HG03575 (cell line): Measurements from ENCODE around the gene LILRA5.
"Not testable (repeated sequence)": the region's sequence is repeated elsewhere in the genome, so short reads cannot be mapped to it uniquely, and the experiment has no call there.

Experiments
- ATAC-seq: cut with Tn5 transposase; IDR thresholded peaks from one replicate; pipeline ENCODE4 v1.9.1; 2021; ENCODE audit not compliant: unreplicated experiment, insufficient number of reproducible peaks, low FRiP score; ENCODE audit errors: extremely low read depth

Gene LILRA5

DNA sequence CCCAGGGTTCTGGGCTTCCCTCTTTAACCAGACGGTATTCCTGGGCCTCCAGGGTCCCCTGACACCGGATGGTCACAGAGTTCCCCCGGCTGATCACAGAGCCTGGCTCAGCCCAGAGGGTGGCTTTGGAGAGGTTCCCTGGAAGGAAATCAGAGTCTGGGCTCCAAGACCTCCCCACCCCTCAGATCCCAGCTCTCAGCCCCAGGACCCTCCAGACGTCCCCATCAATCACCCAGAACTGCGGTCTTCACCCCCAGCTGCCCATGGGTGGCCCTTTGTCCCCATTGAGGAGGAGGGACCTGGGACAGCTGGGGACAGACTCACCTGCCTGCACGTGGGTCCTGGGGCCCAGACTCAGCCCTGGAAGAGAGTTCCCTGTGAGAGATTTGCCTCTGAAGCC, 955 bp downstream of the LILRA5 start:
- ATAC-seq, result no peak

DNA sequence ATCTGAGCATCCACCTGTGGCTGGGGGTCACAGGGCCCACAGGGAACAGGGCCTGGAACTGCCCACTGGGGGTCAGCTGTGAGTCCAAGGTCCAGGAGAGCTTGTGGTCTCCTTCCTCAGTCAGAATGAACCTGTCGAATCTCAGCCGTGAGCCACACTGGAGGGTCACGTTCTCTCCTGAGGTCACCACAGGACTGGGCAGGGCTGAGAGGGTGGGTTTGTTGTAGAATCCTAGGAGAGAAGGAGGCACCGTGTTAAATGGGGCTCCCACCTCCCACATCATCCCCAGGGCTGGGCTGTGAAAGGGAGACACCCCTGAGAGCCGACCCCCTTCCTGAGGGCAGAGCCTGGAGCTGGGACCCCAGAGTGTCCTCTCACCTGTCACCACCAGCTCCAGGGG, 1.5 kb downstream of the LILRA5 start:
- ATAC-seq, result no peak

DNA sequence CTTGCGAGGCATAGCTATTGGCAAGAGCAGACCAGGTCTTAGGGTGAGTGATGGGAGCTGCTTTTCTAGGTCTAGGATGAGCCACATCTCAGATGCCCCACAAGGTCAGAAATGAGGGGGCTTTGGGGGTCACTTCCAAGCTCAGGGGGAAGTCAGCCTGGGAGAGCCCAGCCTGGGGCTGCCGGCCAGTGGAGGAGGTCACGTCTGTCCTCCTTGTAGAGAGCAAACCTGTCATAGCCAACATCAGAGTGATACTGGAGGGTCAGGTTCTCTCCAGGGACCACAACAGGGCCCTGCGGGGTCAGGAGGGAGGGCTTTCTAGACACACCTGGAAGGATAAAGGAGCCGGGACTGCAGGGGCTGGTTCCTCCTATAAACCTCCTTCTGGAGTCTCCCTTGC, 2.4 kb downstream of the LILRA5 start:
- ATAC-seq, result no peak

DNA sequence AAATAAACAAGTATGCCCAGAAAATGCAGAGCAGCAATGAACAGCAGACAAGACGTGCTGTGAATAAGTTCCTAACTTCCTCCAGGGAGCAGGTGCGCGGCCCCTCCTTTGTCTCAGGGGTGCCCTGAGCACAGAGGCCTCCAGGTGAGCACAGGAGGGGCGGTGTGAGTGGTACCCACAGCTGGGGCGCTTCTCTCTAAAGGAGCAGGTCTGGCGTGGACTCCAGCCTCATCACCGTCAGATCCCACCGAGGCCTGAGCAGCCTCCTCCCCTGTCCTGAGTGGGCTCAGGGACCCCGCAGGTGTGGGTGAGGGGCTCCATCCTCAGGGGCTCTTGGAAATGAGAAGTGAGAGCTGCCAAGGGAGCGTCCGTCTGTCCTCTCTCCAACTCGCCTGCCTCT, 3.2 kb downstream of the LILRA5 start:
- ATAC-seq, result no peak

DNA sequence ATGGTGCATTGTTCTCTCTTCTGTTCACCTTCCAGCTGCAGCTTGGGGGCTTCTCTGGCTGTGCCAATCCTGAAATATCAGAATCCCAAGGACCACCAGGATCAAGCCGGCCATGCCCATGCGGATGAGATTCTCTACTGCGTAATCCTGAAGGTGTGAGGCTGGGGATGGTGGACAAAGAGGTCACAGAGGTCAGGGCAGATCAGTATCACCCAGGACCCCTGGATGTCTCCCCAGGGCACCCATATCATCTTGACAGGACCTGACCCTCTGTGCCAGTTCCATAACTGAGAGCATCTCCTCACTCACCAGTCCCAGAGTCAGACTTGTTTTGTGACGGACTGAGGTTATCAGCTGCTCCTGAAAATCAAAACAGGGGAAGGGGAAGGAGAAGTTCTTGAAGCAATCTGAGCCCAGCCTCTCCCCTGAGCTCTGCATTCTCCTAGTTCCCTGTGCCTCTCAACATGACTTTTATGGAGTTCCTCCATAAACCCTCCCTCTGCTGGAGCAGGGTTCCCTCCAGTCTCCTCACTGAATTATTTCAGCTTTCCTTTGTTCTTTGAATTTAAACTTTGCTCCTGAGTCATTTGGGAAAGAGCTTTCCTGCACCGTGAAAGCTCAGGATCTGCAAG, 5.5 kb downstream of the LILRA5 start:
- ATAC-seq, result no peak

DNA sequence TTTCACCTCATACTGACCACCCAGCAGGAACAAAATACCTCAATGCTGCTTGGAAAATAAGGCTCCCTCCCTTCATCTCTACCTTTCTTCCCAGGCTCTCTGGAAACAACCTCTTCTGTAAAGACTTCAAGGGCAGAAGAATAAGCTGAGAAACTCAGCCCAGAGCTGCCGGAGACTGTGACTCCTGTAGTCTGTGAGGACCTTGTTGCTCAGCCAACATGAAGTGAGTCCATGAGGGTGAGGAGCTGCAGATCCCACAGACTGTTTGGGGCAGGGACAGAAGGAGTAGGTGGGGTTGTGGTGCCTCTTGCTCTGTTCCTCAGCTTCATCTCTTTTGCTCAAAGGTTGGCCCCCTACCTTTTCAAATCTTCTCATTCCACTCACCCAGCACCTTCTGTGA, 7.8 kb downstream of the LILRA5 start:
- no peak for ATAC-seq

DNA sequence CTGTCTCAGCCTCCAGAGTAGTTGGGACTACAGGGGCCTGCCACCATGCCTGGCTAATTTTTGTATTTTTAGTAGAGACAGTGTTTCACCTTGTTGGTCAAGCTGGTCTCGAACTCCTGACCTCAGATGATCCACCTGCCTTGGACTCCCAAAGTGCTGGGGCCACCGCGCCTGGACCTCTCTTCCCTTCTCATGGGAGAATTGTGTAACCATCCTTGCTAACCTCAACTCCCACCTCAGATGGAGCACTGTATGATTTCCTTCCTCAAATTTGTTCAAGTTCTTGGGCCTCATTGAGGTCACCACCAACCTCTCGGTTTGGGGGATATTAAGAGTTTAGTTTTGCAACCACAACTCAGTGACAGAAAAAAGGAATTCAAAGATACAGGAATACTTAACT, 10.7 kb downstream of the LILRA5 start:
- ATAC-seq, result no peak

DNA sequence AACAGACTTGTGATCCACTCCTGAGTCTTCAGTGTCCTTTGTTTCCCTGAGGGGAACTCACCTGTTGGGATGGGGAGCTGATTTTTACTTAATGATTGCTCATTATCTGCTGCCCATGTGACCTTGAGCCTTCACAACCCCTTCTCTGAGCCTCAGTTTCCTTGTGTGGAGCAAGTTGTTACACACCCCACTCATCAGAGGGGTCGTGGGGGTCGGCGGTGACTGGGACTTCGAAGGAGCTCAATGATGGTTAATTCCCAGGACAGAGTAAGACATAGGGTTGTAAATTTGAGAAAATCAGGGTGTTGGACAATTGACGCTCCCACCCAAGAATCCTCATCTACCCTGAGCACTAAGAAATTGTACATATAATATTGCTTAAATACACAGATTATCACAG, 13.5 kb downstream of the LILRA5 start:
- ATAC-seq, result no peak

DNA sequence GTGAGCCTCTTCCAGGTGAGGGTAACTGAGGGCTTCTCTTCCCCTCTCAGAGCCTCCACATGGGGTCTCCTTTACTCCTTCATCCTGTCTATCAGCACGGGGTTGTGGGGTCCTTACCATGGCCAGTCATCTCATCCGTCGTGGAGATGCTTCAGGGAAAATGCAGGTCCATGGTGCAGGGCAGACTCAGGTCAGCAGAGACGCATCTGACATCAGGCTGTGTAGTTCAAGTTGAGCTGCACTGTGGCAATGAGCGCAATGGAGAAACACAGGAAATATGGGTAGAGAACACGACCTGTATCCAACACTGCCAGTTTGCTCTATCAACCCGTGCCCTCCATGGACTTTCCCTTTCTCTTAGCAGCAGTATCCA, 13.9 kb downstream of the LILRA5 start:
- no peak for ATAC-seq

DNA sequence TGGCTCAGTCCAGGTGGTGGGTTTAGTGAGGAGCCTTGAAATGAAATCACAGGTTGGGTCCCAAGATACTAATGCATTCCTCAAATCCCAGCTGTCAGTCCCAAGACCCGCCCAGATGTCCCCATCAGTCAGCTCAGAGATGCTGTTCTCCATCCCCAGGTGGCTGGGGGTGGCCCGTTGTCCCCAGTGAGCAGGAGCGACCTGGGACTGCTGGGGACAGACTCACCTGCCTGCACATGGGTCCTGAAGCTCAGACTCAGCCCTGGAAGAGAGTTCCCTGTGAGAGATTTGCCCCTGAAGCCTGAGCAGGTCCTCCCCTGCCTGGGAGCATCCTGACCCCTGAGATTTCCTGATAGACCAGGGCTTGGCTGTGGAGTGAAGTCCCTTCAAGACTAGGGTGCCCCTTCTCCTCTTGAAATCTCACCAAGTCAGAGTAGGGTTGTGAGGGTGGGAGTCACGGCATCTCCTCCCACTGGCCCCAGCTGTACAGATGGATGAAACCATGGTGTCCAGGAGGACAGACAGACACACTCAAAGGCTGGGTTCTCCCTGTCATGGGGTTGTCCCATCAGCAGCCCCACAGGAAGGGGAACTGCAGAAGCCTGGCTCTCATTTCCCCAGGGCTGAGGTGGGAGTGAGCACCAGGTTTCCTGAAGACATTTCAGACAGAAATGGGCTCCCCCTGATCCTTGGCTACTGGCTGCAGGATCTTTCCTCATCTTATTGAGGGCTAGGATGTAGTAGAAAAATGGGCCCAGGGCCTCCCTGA, 14.4 kb downstream of the LILRA5 start:
- no peak for ATAC-seq

DNA sequence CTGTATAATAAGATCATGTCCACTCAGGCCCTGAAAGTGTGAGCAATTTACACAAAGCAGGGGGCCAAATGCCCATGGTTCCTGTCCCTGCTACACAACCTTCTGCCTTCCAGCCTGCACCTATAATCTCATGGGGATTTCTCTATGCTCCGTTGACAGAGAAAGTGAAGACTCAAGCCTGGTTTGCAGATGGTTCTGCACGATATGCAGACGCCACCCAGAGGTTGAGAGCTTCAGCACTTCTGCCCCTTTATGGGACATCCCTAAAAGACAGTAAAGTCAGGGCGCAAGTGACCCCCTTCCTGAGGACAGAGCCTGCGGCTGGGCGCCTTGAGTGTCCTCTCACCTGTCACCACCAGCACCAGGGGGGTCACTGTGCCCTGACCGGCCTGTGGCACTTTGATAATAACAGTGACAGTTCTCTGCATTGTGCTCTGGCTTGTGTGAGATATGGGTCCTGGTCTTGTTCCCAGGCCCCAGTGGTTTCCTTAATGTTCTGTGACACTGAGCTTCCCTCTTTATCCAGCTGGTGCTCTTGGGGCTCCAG, 15.1 kb downstream of the LILRA5 start:
- ATAC-seq, result no peak

DNA sequence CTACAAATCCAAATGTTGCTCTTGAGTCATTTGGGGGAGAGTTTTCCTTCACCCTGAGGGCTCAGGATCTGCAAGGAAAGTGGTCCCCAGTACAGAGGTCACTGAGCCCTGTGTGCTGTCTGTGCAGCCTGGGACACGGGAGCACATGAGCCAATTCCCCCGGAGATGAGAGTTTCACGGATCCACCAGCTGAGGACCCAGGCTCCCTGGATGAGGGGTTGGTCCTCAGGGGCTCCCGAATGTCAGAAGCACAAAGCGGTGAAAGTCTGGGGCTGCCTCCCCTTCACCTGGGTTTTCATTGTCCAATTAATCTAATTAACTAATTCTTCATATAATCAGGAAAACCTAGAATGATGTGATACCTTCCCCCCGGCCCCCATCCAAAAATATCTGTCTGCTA, 18.4 kb downstream of the LILRA5 start:
- no peak for ATAC-seq

DNA sequence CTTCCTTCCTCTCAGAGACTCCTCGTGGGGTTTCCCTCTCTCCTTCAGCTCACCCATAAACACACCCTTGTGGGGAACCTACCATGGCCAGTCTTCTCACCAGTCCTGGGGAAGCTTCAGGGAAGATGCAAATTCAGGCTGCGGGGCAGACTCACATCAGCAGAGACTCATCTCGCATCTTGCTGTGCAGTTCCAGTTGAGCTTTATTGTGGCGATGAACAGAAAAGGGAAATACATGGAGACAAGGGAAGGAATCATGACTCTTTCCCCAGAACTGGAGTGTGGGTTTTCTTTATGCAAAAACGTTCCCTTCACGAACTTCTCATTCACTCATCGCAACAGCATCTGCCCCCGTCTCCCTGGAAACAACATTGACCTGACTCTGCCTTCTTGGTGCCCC, 23.8 kb downstream of the LILRA5 start:
- not testable (repeated sequence) for ATAC-seq

DNA sequence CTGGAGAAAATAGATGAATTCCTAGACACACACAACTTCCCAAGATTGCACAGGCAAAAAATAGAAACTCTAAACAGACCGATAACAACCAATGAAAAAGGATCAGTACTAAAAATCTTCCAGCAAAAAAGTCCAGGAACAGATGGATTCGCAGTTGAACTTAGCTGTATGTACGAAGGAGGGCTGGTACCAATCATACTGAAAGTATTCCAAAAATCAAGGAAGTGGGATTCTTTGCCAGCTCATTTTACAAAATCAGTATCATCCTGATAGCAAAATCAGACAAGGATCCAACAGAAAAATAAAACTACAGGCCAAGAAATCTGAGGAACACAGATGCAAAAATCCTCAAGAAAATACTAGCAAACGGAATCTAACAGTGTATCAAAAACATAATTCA, 25.5 kb downstream of the LILRA5 start:
- no peak for ATAC-seq

DNA sequence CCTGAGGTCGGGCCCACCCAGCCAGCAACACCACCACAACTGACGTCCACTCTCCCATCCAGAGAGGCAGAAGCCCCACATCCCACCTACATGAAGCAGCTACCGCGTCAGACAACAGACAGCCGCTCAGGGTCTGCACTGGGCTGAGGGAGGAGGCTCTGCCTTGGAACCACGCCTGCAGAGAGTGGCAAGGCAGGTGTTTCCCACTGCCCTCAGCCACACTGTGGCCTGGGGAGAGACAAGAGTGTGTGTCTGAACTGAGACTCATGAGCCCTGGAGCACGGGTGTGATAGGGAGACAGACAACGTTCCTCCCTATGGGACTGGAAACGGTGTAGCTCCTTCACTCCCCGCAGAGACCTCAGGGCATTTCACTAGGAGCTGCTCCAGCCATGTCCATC, 26.7 kb downstream of the LILRA5 start:
- ATAC-seq, result not testable (repeated sequence)

DNA sequence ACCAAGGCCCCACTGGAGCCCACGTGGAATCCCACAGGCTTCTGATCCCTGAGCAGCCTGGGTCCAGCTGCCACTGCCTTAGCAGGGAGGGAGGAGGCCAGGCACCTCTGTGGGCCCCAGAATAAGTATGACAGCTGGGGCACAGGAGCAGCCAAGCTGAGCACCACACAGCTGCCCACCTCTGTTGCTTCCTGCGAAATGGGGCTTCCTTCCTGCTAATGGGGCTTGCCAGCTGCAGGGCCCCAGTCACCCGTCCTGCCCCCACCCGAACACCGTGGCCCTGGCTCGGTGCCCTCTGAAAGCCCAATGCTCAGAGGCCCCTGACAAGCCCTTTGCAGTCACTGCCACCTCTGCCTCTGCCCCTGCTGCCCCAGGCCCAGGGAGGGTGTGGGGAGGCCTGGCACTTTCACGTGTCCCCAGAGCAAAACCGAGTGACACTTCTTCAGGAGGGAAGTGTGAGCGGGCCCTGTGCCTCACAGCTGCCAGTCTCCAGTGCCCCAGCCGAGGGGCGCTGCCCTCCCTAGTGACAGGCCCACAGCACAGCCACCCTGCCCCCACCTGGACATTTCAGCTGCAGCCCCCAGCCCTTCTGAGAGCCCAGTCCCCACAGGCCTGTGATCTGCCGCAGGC, 27.4 kb downstream of the LILRA5 start:
- ATAC-seq, result not testable (repeated sequence)

DNA sequence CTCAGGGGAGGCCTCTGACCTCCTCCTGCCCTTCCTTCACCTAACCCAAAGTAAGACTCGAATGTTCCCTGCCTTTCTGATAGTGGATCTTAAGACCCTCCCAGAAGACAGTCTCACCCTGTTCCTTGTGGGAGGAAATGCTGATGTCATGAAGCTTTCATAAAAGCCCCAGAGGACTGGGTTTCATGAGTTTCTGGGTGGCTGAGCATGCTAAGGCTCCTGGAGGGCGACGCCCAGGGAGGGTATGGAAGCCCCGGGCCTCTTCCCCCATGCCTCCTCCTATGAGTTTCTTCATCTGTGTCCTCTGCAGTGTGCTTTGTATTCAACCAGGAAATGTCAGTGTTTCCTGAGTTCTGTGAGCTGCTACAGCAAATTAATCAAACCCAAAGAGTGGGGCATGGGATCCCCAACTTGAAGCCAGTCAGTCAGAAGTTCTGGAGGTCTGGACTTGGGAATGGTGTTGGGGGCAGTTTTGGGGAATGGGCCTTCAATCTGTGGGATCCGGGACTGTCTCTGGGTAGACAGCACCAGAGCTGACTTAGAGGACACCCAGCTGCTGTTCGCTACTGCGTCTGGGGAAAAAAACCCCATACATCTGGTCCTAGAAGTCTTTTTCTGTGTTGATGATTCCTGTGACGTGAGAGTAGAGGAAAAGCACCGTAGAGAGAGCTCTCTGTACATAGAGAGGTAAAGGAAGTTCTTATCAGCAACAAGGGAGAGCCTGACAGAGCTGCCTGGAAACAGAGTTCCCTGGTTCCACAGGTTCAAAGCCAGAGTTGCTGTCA, 30.1 kb downstream of the LILRA5 start:
- no peak for ATAC-seq

DNA sequence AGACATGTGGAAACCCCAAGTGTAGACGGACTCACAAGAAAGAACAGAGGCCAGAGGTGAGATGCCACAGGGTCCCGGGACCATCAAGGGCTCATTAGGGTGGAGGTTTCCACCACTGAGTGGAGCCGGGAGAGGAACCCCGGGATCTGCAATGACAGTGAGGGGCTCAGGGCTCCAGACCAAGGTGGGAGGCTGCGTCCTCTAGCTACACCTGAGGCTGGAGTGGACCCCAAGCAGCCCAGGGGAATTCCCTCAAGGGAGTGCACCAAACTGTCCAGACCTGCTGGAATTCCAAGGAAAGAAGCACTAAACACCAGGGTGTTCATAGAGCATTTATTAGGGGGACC, 31.3 kb downstream of the LILRA5 start:
- not testable (repeated sequence) for ATAC-seq

DNA sequence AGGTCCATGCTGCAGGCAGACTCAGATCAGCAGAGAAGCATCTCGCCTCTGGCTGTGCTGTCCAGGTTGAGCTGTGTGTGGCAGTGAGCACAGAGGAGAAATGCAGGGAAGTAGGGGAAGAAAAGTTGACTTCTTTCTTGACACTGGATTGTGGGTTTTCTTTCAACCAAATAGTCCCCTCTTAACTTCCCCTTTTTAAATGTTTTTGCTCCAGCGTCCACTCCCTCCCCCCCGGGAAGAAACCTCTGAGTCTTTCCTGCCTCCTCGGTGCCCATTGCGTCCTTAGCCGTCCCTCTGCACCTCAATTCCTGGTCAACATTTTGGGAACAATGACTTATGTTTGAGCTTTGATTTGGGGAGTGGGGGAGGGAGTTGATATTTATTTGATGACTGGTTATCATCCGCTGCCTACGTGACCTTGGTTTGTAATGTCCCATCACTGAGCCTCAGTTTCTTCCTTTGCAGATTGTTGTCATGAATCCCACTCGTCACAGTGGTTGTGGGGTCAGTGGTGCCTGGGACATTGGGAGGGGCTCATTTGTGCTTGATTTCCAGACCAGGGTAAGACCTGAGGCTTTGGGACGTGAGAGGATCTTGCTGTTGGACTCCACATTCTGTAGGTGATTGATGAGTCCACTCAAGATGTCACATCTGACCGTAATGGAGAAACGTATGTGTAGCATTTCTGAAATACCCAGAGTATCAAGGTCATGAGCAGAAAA, 31.8 kb downstream of the LILRA5 start, which contains the start of gene LILRB2:
Gene LILRB2, minus strand, starts transcription at position 104 of the 722 bp plus-strand sequence. CDS start 614 bp downstream, outside the sequence.
- no peak for ATAC-seq
